LNCAP (cell line): Measurements from ENCODE around the gene ATP9B.

Source experiments
- TF ChIP-seq, protein P1 (sequence below): fragments of 450-650 bp; IDR thresholded peaks from 2 replicates; pipeline ENCODE4 v1.5.1; 2017; ENCODE audit warnings: mild to moderate bottlenecking

The ATP9B gene

DNA sequence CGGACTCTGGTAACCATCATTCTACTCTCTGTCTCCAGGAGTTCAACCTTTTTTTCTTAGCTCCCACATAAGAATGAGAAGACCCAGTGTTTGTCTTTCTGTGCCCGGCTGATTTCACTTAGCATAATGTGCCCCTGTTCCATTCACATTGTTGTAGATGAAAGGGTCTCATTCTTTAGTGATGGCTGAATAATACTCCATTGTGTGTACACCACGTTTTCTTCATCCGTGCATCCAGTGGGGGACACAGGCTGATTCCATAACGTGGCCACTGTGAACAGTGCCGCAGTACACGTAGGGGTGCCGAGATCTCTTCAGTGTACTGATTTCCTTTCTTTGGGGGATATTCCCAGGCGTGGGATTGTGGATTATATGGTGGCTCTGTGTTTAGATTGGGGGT is 254.3 kb downstream of the ATP9B start:
- TF ChIP-seq, protein P1, sequence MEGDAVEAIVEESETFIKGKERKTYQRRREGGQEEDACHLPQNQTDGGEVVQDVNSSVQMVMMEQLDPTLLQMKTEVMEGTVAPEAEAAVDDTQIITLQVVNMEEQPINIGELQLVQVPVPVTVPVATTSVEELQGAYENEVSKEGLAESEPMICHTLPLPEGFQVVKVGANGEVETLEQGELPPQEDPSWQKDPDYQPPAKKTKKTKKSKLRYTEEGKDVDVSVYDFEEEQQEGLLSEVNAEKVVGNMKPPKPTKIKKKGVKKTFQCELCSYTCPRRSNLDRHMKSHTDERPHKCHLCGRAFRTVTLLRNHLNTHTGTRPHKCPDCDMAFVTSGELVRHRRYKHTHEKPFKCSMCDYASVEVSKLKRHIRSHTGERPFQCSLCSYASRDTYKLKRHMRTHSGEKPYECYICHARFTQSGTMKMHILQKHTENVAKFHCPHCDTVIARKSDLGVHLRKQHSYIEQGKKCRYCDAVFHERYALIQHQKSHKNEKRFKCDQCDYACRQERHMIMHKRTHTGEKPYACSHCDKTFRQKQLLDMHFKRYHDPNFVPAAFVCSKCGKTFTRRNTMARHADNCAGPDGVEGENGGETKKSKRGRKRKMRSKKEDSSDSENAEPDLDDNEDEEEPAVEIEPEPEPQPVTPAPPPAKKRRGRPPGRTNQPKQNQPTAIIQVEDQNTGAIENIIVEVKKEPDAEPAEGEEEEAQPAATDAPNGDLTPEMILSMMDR = no peak

DNA sequence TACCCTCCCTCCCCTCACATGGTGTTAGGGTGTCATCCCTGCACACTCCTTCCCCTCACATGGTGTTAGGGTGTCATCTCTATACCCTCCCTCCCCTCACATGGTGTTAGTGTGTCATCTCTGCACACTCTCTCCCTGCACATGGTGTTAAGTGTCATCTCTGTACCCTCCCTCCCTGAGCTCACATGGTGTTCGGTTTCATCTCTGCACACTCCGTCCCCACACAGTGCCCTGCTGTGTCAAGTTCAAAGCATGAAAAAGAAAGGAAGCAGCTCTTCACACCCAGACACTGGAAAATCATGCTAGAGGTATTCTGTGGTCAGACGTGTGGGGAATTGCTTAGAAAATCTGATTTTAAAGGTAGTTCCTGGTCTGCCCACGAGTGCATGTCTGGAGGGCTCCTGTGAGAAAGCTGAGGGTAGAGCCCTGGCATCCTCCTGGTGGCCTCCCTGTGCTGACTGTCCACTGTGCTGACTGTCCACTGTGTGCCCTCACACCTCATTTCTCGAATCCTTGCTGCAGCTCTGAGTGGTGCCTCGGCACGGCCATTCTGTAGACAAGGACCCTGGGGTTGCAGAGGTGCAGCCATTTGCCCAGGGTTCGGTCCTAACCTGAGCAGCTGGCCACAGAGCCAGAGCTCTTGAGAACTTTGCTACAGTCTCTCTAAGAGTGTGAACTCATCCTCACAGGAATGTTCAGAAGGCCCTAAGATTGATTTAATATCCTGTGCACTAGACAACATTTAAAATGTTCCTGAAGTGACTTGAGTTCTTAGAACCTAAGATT is 257.4 kb downstream of the ATP9B start:
- TF ChIP-seq, protein P1 = no peak

DNA sequence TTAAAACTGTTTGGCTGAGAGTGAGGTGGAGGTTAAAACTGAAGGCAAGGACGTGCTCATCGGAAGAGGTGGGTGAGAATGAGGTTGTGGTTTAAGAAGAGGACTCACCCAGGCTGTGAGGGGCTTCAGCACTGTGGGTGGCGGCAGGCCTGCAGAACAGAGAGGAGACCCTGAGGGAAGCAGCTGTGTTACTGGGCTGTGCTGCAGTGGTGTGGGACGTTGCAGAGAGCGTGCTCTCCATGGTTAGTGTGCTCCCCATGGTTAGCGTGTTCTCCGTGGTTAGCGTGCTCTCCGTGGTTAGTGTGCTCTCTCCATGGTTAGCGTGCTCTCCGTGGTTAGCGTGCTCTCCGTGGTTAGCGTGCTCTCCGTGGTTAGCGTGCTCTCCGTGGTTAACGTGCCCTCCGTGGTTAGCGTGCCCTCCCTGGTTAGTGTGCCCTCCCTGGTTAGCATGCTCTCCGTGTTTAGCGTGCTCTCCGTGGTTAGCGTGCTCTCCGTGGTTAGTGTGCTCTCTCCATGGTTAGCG is 258.1 kb downstream of the ATP9B start:
- TF ChIP-seq, protein P1 = no peak

DNA sequence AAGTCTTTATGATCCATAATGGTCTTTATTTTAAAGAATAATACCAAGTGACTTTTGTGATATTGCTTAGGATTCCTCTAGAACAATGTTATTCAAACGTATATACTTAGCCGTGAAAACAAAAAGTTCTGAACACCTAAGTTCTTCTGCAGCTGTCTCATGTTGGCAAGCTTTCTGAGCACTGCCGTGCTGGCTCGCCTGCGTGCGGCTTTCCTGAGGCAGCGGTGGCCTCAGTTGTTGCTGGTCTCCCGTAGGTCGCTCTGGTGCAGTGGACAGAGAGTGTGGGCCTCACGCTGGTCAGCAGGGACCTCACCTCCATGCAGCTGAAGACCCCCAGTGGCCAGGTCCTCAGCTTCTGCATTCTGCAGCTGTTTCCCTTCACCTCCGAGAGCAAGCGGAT is 259.7 kb downstream of the ATP9B start:
- TF ChIP-seq, protein P1 = no peak

DNA sequence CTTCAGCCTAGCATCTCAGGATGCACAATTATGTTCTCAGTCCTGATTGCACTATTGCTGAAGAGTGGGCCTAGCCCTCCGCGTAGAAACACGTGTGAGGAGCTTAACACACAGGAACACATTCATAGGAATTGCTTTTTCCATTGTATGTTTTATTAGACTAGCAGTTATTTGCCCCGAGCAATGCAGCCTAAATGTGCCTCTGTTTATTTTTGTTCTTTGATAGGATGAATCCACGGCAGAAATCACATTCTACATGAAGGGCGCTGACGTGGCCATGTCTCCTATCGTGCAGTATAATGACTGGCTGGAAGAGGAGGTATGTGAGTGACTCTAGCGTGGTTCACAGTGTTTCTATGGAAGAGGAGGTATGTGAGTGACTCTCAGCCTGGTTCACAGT is 260.6 kb downstream of the ATP9B start:
- TF ChIP-seq, protein P1 = no peak

DNA sequence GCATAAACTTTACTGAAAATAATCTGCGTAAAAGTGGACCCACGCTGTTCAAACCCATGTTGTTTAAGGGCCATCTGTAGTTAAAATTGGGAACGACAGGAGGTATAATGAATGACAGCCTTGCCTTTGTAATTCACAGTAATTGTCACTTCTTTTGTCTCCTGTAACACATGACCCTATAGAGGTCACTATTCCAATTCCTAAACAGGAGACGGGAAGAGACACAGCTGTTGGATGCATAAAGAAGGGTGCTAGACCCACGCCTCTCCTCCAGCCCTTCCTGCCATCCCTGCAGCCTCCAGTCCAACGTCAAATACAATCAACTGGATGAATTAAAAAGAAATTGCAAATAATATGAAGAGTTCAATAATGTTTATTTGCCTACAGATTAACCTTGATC is 263.5 kb downstream of the ATP9B start:
- TF ChIP-seq, protein P1 = no peak

DNA sequence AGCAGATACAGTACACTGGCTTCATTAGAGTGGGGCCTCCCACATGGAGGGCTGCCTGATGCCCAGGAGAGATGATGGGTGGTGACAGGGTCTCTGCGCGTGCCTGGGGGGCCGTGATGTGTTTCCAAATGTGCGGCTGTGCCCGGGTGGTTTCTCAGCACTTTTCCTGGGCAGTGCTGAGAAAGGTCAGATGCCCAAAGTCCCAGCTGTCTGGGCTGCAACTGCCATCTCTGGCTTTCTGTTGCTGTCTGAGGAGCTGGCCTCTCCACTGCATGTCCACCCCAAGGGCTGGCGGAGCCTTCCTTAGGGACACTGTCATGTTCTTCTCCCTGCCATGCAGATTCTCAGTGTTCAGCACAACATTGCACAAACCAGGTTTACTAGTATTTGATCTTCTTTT is 263.9 kb downstream of the ATP9B start:
- TF ChIP-seq, protein P1 = no peak
